HepG2 (cell line): ENCODE results near the gene SSBP4. TPM values are rescaled to one million over a fixed set of nuclear protein-coding genes. Genes with fewer than 3 reads are reported as not detected.

Experiments
- ADNP ChIP-seq: sonication (generic); formaldehyde crosslinking; IDR thresholded peaks from 2 replicates; pipeline ENCODE4 v1.4.0; 2020; ENCODE audit warnings: missing genetic modification reagents
- CEBPB ChIP-seq: IDR thresholded peaks from 2 replicates; pipeline ENCODE4 v1.6.1; 2011; ENCODE audit warnings: low read depth, low read length, improper control_type of control experiment, borderline replicate concordance
- ELF1 ChIP-seq: sonication (generic); formaldehyde crosslinking; IDR thresholded peaks from 2 replicates; pipeline ENCODE4 v1.4.0; 2020; ENCODE audit warnings: missing genetic modification reagents
- FOXA1 ChIP-seq, 2 experiments: fragments of 450-650 bp in 1 of 2; sonication (generic) in 1 of 2; formaldehyde crosslinking in 1 of 2; IDR thresholded peaks; 2 replicates each; pipeline versions ENCODE4 v1.4.0 to v1.6.1; 2016 to 2020; ENCODE audit warnings: missing genetic modification reagents in 1 of 2
- GABPA ChIP-seq, 2 experiments: IDR thresholded peaks; 2 replicates each; pipeline ENCODE4 v1.6.1; 2011 to 2016; ENCODE audit warnings: low read depth in 2 of 2, low read length in 1 of 2, missing biosample characterization in 1 of 2, missing genetic modification characterization in 1 of 2
- GPN1 ChIP-seq: sonication (generic); formaldehyde crosslinking; IDR thresholded peaks from 2 replicates; pipeline ENCODE4 v1.5.1; 2020; ENCODE audit warnings: missing genetic modification reagents, borderline replicate concordance
- MATR3 ChIP-seq: sonication (generic); formaldehyde crosslinking; IDR thresholded peaks from 2 replicates; pipeline ENCODE4 v1.4.0; 2020; ENCODE audit warnings: missing genetic modification reagents
- REL ChIP-seq: sonication (generic); formaldehyde crosslinking; conservative IDR thresholded peaks from 2 replicates; pipeline ENCODE4 v1.8.0; 2022; ENCODE audit warnings: mild to moderate bottlenecking, missing genetic modification reagents, moderate library complexity
- SIN3A ChIP-seq: IDR thresholded peaks from 2 replicates; pipeline ENCODE4 v1.6.1; 2011; ENCODE audit warnings: low read depth, mild to moderate bottlenecking, control low read depth, low read length, borderline replicate concordance
- SP140L ChIP-seq: sonication (generic); formaldehyde crosslinking; IDR thresholded peaks from 2 replicates; pipeline ENCODE4 v1.4.0; 2020; ENCODE audit warnings: missing genetic modification reagents, borderline replicate concordance
- SRSF4 ChIP-seq: fragments of 200-400 bp; formaldehyde crosslinking; IDR thresholded peaks from one replicate; pipeline ENCODE4 v1.6.1; 2018; ENCODE audit warnings: mild to moderate bottlenecking, low read depth, low read length, moderate library complexity; ENCODE audit not compliant: poor library complexity, severe bottlenecking
- TARDBP ChIP-seq: sonication (generic); formaldehyde crosslinking; IDR thresholded peaks from 2 replicates; pipeline ENCODE4 v1.8.0; 2022; ENCODE audit warnings: mild to moderate bottlenecking, missing genetic modification reagents
- ZNF484 ChIP-seq: sonication (generic); formaldehyde crosslinking; IDR thresholded peaks from 2 replicates; pipeline ENCODE4 v1.5.1; 2020; ENCODE audit warnings: mild to moderate bottlenecking, low read depth, missing genetic modification reagents, borderline replicate concordance
- polyA plus RNA-seq, 8 experiments: library from polyadenylated mRNA; depleted of rRNA in 3 of 8; stranded (reverse) in 7 of 8; unstranded in 1 of 8; fragments of >200 nt; fragmentation: Illumina TruSeq in 4 of 8; extraction: Trizol in 4 of 8; gene quantifications; 2 replicates each; pipeline versions ENCODE4 v1.2.1 to v1.2.3, GENCODE V29; 2011 to 2016; ENCODE audit warnings: low read depth in 4 of 8, missing spikeins in 1 of 8, mixed read lengths in 1 of 8; ENCODE audit not compliant: insufficient read depth in 1 of 8
- total RNA-seq, 5 experiments: library from RNA; depleted of rRNA; stranded (reverse); fragments of >200 nt; fragmentation: Illumina TruSeq; extraction: Trizol; gene quantifications; 2 replicates each; pipeline ENCODE4 v1.2.3, GENCODE V29; 2016; ENCODE audit warnings: low read depth in 1 of 5
- TF ChIP-seq, protein P1 (sequence below): sonication (generic); formaldehyde crosslinking; IDR thresholded peaks from 2 replicates; pipeline ENCODE4 v1.4.0; 2020; ENCODE audit warnings: missing genetic modification reagents, borderline replicate concordance
- TF ChIP-seq, protein P2 (sequence below): IDR thresholded peaks from 2 replicates; pipeline ENCODE4 v1.6.1; 2012; ENCODE audit warnings: inconsistent platforms

SSBP4 gene
- total and polyA plus RNA-seq, 2 of the 13 experiments (the other 11 are each of a cell fraction or from before 2014, with no cell fraction given) = 20.8 to 39.5 TPM

DNA sequence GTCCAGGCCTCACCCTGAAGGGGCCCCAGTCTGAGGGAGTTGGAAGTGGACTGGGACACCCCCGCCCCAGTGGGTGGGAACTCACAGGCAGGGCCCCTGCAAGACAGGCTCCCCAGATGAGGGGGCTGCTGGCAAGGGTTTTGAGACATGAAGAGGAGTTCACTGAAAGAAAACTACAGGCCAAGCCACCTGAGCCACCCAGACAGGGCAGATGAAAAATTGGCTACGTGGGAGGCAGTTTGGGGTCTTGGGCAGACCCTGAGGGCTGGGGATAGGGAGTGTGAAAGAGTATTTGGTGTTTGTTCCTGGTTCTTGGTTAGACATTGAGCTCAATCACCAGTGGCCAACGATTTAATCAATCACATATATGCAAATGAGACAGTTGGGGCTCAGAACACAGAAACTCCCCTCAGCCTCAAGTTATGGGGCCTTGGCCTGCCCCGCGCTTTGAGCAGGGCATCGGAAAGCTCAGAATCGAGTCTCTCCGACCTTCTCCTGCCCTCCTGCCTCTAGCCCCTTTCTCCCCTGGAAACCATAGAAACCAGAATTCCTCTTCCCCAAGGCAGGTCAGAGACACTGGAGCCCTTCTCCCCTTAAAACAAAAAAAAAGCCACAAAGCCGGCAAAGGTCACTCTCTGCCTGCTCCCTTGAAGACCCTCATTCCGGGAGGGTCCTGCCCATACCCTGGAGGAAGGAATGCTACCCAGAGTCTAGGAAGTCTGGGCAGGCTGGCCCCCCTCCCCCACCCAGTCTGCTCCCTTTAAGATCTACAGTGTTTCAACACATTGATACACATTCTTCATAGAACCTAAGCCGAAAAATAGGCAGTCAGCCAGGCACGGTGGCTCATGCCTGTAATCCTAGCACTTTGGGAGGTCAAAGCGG is 20.1 kb downstream of the SSBP4 start (continued):
- TF ChIP-seq, protein P1, sequence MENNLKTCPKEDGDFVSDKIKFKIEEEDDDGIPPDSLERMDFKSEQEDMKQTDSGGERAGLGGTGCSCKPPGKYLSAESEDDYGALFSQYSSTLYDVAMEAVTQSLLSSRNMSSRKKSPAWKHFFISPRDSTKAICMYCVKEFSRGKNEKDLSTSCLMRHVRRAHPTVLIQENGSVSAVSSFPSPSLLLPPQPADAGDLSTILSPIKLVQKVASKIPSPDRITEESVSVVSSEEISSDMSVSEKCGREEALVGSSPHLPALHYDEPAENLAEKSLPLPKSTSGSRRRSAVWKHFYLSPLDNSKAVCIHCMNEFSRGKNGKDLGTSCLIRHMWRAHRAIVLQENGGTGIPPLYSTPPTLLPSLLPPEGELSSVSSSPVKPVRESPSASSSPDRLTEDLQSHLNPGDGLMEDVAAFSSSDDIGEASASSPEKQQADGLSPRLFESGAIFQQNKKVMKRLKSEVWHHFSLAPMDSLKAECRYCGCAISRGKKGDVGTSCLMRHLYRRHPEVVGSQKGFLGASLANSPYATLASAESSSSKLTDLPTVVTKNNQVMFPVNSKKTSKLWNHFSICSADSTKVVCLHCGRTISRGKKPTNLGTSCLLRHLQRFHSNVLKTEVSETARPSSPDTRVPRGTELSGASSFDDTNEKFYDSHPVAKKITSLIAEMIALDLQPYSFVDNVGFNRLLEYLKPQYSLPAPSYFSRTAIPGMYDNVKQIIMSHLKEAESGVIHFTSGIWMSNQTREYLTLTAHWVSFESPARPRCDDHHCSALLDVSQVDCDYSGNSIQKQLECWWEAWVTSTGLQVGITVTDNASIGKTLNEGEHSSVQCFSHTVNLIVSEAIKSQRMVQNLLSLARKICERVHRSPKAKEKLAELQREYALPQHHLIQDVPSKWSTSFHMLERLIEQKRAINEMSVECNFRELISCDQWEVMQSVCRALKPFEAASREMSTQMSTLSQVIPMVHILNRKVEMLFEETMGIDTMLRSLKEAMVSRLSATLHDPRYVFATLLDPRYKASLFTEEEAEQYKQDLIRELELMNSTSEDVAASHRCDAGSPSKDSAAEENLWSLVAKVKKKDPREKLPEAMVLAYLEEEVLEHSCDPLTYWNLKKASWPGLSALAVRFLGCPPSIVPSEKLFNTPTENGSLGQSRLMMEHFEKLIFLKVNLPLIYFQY (CRISPR knock-in tag) = no peak
- TF ChIP-seq SP140L (CRISPR knock-in tag) (no peak), ADNP (CRISPR knock-in tag) (no peak), ZNF484 (CRISPR knock-in tag) (no peak), REL (CRISPR knock-in tag) (no peak), MATR3 (CRISPR knock-in tag) (no peak), TARDBP (no peak), GABPA (IDR thresholded peaks at IDR 0.05; ENCODE audit: low read depth, low read length) (no peak), GABPA (CRISPR knock-in tag; IDR thresholded peaks at IDR 0.05; ENCODE audit: low read depth) (no peak), SIN3A (no peak), ELF1 (no peak), GPN1 (no peak), CEBPB (0 out of 2 replicates have a peak, but pooled peaks have one; percentile 1), FOXA1 (IDR thresholded peaks at IDR 0.05) (no peak), FOXA1 (CRISPR knock-in tag; IDR thresholded peaks at IDR 0.05) (no peak), SRSF4 (no peak)
- TF ChIP-seq, protein P2, sequence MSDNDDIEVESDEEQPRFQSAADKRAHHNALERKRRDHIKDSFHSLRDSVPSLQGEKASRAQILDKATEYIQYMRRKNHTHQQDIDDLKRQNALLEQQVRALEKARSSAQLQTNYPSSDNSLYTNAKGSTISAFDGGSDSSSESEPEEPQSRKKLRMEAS = no peak
